GM18861 (cell line): ENCODE data around the gene IL1RAPL2.

ENCODE experiments used
- ATAC-seq: cut with Tn5 transposase; IDR thresholded peaks from one replicate; pipeline ENCODE4 v1.9.1; 2021; ENCODE audit not compliant: unreplicated experiment

IL1RAPL2 gene

DNA sequence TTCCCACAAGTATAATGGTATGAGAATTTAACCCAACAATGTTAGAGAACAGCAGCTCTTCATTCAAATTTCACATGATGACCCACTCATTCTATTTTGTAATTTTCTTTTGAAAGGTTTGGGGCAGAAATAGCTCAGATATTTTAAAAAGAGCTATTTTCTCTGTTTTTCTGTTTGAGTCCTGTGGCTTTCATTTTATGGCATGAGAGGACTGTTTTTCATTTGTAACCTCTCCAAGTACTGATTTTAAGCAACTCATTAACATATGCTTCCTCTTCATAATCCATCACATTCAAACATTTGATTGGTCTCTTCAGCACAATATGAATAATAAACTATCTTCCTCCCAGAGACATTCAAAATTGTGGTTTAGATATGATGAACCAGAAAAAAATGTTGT lies 783.5 kb downstream of the IL1RAPL2 start:
- no peak for ATAC-seq

DNA sequence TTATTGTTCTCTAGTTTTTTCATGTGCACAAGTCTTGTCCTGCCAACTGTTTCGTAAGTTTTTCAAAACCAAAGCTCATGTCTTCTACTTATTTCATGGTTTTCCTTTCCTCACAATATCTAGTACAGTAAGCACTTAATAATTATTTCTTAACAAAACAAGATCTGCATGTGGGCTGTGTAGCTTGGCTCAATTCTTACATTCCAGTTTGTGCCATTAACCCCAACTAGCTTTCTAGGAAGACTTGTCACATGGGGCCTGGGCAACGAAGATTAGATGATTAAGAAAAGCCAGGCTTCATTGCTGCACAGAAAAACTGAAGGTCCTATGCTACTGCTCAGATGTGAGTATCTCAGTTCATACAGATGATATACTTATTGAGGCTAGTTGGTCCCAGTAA lies 809.8 kb downstream of the IL1RAPL2 start:
- ATAC-seq: no peak

DNA sequence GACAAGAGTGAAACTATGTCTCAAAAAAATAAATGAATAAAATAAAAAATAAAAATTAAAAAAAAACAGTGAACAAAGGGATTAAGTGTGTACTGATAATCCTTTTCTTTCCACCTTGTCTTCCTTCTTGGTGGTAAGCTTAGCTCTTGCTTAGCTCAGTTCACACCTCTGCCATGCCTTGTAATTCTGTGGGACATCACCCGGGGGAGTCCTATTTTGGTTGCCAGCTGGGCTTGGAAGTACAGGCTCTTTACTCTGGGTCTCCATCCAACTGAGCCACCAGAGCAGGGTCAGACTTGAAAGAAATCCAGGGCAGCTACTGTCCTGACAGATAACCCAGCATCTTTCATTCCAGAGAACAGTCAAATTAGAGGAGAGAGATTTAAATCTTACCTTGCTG lies 858.7 kb downstream of the IL1RAPL2 start:
- no peak for ATAC-seq

DNA sequence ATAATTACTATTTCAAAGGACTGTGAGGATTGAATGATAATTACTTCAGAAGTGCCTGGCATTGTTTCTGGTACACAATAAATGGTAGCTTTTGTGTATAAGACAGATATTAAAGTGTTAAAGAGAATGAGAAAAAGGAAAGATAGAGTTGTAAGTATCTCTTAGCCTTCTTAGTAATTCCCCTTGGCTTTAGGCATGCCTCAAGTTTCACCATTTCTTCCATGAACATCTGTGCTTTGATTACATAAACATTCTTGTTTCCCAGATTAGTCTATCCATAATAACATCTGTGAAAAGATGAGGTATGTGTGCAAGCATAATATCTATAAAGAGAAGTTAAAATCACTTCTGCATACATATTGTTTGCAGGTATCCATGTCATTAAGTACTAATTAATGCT lies 885.4 kb downstream of the IL1RAPL2 start:
- ATAC-seq: no peak

DNA sequence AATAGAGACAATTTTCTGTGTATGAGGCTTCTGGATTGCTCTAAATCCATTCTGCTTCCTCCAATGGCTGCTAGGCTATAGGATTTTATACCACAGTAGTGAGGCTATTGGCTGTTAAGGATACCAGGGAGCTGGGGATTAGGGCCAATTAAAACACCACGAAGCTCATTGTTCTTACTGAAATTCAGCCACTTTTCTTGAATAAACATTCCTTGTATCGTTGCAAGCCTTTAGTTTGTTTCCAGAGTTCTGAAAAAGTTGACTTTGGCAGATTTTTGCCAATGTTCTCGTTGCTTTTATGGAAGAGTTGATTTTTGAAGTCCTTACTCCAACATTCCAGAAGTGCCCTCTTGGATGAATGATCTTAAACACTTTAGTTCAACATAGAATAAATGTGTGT lies 892.8 kb downstream of the IL1RAPL2 start:
- ATAC-seq: no peak

DNA sequence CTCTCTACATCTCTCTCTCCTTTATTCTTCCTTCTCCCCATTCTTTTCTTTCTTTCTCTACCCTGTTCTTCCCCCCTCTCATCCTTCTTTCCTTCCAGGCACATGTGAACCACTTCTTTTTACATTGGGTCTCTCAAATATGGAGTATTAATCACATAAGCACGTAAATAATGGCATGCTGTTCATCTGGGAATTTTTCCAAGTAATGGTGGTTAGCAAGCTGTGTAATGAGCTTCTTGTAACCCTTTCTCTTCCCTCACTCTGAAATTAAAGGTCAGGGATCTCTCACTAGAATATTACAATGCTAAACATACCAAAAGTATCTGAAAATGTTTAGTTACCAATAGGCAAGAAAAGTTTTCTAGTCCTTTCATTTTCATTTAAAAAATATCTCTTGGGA lies 894.4 kb downstream of the IL1RAPL2 start:
- no peak for ATAC-seq

DNA sequence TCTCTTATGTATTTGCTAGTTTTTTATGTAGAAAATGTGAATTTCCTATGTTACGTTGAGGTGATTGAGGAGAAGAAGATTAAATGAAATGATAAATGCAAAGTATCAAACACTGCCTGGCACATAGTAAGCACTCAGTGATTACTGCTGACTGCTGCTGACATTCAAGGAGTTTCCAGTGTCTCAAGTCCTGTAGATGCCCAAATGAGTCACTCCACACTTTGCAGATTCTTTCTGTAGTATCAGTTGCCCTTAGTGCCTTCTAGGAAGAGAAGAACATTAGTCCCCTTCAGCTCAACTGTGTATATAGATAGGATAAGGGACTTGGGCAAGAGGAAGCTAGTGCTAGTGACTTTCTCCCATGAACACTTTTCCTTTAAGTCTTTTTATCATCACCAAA lies 895.0 kb downstream of the IL1RAPL2 start:
- ATAC-seq: no peak

DNA sequence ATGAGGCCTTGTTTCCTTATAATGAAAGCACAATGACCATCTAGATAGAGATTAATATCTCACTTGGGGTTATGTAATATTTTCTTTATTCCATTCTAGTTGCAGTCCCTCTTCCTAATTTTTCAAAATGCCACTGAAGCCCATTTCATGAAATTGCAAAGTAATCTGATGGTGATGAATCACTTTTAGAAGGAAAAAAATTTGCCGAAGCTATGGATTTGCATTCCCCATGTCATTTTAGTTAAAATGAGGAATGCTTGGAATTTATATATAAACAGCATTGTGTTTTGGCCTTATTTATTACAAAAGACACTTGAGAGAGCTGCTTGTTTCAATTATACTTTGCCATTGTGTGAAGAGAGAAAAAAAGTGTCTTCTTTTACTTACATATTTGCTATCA lies 896.2 kb downstream of the IL1RAPL2 start:
- no peak for ATAC-seq

DNA sequence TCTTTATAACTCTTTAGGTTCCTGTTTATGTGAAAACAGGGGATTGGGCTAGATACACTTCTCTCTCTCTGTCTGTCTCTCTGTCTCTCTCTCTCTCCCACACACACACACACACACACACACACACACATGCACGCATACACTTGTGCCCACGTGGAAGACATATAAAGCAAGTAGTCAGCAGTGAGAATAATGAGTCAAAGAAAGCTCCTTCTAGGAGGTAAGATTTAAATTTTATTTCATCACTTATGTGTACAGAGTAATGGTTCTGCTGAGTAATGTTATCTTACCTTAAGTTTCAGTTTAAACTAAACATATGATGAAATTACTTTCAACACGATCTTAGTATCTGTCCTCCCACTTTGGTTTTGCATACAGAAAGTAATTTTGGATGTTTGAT lies 897.5 kb downstream of the IL1RAPL2 start:
- no peak for ATAC-seq

DNA sequence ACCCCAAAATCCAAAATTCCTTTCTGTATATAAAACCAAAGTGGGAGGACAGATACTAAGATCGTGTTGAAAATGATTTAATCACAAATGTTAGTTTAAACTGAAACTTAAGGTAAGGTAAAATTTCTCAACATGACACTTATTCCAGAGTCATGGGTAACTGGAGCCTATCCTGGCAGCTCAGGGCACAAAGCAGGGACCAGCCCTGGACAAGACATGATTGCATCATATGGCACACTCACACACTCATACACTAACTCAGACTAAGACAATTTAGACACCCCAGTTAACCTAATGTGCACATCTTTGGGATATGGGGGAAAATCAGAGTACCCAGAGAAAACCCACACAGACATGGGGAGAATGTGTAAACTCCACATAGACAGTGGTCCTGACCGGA lies 898.6 kb downstream of the IL1RAPL2 start:
- ATAC-seq: no peak

DNA sequence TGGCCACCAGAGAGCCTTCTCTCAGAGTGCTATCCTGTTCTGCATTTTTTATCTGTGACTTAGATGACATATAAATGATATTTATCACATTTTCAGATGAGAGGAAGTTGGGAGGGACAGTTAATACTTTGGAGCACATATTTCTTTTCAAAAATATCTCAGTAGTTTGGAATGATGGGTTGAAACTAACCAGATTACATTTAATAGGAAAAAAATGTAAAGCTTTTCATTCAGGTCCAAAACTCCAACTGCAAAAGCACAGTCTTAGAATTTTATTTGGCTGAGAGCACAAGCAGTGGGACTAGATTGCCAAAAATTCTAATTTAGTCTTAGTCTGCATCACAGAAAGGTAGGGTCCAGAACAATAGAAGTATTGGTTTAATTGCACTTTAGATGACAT lies 902.7 kb downstream of the IL1RAPL2 start:
- ATAC-seq: no peak

DNA sequence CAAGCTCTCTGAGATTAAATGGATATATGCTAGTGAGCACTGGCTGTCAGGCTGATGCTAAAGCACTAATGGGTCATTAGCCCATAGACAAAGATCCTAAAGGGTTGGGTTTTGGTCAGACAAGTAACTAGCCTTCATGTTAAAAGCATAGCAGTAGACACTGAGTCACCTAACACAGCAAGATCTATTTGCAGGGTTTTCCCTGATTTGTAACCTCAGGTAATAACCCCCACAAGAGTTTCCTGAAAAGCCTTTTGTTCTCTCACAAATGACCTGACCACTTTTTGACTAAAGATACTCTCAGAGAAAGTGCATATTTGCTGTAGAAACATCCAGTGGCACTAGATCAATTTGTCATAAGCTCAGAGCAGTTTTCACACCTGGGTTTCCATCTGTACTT lies 905.6 kb downstream of the IL1RAPL2 start:
- ATAC-seq: no peak

DNA sequence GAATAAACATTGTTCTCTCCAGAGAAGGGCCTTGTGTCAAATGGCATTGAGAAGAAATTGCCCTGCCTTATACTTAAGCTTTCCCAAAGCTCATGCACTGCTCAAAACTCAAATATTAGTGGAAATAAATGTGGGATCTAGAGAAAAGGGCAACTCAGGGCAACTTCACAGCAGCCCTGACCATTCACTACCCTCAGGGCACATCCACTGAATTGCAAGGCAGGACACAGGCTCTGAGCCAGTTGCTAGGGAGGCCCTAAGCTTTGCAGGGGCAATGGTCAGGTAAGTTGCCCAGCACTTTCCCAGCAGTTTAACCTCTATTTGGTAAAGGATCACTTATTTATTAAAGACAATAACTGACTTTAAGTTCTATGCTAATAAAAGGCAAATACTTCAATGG lies 909.8 kb downstream of the IL1RAPL2 start:
- ATAC-seq: no peak

DNA sequence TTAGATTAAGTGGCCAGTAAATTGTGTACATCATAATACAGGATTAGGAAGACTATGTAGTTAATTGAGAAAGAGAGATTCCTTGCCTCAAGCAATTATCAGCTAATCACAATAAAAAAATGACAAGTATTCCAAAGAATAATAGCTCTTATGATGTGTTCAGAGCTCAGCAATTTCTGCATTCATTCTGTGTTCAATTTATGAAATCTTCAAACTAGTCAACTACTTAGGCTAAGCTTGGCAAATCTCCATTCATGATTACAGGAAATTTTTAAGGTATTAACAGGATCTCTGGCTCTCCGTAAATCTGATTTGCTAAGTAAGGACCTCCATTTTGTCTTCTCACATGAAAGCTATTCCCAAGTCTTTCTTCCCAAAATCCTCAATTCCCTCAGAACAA lies 911.4 kb downstream of the IL1RAPL2 start:
- no peak for ATAC-seq

DNA sequence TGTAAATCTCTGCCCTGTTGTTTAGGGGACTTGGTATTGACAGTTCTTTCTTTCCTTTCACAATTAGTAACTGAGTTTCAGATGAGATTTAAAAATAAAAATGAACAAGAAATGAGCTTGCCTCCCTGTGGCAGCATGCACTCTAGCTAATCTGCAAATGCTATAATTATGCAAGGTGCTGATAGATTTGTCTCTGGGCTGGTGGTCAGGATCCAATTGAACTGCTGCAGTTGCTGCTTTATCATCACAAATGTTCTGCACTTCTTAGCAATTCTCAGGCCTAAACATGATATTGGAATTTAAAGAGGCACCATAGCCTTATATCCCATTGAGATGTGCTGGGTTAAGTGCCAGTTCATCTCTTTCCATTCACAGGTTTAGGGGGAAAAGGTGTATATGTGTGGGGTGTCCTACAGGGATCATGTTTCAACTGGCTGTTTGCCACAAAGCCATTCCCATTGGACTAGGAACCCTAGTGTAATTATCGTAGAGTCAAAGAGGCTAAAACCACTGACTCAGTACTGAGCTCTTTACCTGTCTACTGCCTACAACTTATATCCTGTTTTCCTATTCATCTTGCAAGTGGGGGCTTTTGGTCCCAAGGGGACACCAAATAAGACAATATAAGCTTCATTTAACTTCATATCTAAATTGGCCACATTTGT lies 914.8 kb downstream of the IL1RAPL2 start:
- no peak for ATAC-seq

DNA sequence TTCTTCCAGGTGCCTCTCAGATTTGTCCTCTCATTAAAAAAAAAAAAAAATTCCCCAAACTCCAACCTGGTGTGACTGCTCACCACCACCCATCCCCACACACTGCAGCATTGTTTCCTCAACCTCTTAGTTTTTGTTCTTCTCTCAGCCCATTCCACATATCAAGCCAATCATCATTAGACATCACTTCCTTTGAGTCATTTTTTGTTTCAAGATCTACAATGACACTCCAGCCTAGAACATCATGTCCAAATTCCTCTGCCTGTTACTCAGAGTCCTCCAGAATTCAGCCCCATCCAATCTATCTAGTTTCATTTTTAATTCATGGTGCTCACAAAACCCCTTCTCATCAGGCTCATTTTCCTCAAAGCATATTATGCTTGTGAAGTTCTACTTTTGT lies 917.0 kb downstream of the IL1RAPL2 start:
- ATAC-seq: no peak

DNA sequence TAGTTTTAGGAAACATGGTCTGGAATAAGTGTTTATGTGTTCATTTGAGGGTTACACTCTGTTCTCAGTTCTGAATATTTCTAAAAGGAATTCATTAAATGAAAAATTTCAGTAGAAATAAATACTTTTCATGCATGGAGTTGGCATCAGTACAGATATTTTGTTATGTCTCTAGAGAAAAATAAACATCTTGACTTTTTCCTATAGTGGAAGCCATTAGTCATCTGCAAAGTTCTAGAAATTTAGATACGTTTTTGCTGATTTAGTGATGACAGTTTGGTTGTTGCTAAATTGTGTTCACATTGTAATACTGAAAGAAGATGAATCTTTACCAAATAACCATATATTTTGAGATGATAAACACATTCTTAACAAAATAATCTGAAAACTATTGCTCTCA lies 922.7 kb downstream of the IL1RAPL2 start:
- ATAC-seq: no peak

DNA sequence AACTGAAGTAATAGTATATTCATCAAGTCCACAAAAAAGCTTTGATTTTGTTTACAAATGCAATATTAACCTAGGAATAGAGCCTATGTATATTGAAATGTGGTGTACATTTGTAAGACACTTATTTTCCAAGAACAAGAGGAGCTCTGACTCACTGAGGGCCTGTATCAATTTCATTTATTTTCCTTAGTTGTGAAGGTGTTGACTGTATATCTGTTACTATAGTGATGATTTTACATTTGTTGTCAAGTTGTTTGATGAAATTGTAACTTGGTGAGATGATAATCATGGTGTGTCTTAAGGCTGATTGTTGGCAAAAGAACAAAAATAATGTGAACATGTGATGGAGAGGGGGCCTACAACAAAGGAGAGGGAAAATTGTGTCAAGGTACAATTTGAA lies 929.4 kb downstream of the IL1RAPL2 start:
- no peak for ATAC-seq

DNA sequence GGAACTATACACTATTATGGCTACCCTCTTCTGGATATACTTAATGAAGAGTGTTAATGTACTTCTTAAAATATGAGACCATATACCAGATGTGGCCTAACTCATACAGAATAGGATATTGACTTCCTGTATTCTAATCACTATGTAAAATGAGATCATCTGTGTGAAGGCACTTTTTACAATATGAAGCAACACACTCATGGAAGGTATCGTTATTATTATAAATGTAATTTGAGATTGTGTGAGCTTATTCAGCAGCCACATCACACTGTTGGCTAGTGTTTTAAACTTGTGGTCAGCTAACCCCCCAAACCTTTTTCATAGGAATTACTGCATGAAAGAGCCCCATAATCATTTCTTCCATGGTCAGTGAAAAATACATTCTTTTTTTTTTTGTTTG lies 936.3 kb downstream of the IL1RAPL2 start:
- no peak for ATAC-seq

DNA sequence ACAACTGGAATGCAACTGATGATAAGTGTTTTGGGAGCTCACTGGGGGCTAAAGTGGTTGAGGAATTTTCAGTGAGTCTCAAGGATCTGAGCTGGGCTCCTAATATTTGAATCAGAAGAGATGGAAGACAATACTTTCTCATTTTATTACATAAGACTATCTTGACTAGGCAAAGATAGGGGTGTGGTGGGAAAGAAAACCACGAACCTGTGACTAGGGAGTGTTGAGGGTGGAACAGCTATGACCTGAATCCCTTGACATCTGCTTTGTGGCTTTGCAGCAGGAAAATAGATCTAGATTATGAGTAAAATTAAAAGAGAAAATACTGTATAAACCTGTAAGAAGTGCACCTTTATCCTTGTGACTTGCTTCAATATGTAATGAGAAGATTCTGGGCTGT lies 949.6 kb downstream of the IL1RAPL2 start:
- no peak for ATAC-seq

DNA sequence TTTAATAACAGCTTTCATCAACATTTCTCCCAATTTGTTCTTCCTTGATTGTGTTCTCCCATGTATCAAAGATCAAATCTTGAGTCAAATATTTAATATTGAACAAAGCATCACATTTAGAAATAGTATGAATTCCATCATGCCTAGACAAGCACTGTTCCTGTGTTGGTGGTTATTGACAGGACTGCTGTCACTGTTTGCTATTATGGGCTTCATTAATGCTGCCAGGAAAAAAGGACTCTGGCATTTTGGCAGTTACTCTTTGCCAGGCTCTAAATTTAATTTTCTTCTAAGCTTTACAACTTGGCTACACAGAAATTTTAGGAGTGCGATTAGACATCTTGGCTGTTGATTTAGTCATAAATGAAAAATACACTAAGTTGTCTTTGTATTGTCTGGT lies 960.4 kb downstream of the IL1RAPL2 start:
- ATAC-seq: no peak

DNA sequence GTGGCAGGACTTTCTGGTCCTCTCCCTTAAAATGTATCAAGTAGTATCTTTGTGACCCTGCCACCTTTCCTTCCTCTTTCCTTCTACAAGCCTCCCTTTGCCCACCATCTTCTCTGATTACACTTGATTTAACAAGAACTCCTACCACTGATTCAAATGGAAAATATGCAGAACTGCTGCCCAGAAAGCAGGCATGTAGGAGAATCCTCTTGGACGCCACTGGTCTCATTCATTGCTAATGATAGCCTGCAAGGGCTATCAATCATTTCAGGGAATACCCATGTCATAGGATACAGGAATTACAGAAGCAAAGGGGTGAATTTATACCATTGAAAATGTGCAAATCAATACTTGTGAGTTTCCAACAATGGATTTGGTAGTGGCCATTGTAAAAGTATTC lies 961.8 kb downstream of the IL1RAPL2 start:
- ATAC-seq: no peak

DNA sequence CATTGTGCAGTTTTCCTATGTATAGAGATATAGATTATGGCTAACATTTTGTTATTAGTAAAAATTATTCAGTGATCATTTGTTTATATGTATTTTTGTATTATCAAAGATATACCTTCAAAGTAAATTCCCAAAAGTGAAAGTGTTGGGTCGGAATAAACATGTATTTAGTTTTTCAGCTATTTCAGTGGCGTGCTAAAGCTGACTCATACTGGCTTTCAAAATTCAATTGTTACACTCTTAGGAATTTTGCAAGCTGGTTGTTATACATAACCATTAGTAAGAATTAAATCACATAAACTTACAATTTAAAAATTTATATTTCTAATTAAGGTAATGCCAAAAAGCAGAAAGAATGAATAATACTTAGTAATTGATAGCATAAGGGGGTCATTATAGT lies 968.0 kb downstream of the IL1RAPL2 start:
- ATAC-seq: no peak

DNA sequence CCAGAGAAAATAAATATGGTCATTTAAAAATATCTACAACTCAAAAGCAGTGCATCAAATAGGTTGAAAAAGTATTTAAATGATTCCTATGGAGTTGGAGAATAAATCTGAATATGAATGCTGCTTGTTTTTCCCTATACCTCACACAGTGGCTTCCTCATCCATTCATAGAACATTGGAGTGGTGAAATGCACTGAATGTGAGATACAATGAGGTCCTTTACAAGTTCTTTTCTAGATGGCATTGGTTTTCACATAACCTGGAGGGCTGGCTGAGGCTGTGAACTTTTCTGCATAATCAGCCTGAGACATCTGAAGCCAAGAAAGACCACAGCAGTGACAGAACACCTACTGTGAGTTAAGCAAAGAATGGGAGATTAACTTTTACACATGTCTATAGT lies 977.3 kb downstream of the IL1RAPL2 start:
- ATAC-seq: no peak
